ENCODE measurements around the gene CCNL2.

GRCh38 chr1:1437904-1438376, 38.8 kb upstream of the CCNL2 start:
- no peak for TF ChIP-seq CTCF (IDR thresholded peaks at IDR 0.05)
- TF ChIP-seq POLR2A (IDR thresholded peaks at IDR 0.05), result no peak

Measured in adrenal gland (tissue), 5 donors.